ENCODE data around the gene ATP11A.

The ATP11A gene

GRCh38 chr13:112702986-112703379 is 13.1 kb downstream of the ATP11A start:
- Histone ChIP-seq H3K36me3 (replicated peaks) (no peaks in the 10 kb centered on the region), H3K27ac (no peak overlapping the region), H3K27me3 (replicated peaks) (no peaks in the 10 kb centered on the region), H3K4me3 (ENCODE audit: low read depth, low read length) (no peak overlapping the region)
- in situ Hi-C loops (cut with HindIII; ENCODE audit: low pct_ligation_motif_present, low sequenced_read_pairs), result no loop called here
- no peak for TF ChIP-seq CTCF (IDR thresholded peaks at IDR 0.05; ENCODE audit: low read depth, low read length, missing control alignments)
- DNase-seq, result no peak

GRCh38 chr13:112703449-112704284 is 13.8 kb downstream of the ATP11A start:
- DNase-seq, result no peak
- no peak overlapping the region for H3K4me3 ChIP-seq (ENCODE audit: low read depth, low read length)
- in situ Hi-C loops (cut with HindIII; ENCODE audit: low pct_ligation_motif_present, low sequenced_read_pairs), result no loop called here
- TF ChIP-seq CTCF (IDR thresholded peaks at IDR 0.05; ENCODE audit: low read depth, low read length, missing control alignments), result no peak
- no peaks in the 10 kb centered on the region for H3K27me3 ChIP-seq (replicated peaks)
- H3K36me3 ChIP-seq (replicated peaks), result no peaks in the 10 kb centered on the region
- H3K27ac ChIP-seq, result no peak overlapping the region

GRCh38 chr13:112704308-112705145 is 14.7 kb downstream of the ATP11A start:
- DNase-seq, result no peak
- no peak overlapping the region for H3K27ac ChIP-seq

GRCh38 chr13:112705286-112705685 is 15.4 kb downstream of the ATP11A start:
- H3K27ac ChIP-seq, result no peak overlapping the region
- H3K4me3 ChIP-seq (ENCODE audit: low read depth, low read length), result no peak overlapping the region
- in situ Hi-C loops (cut with HindIII; ENCODE audit: low pct_ligation_motif_present, low sequenced_read_pairs), result no loop called here
- no peaks in the 10 kb centered on the region for H3K36me3 ChIP-seq (replicated peaks)
- DNase-seq, result no peak
- no peak for TF ChIP-seq CTCF (IDR thresholded peaks at IDR 0.05; ENCODE audit: low read depth, low read length, missing control alignments)
- H3K27me3 ChIP-seq (replicated peaks), result no peaks in the 10 kb centered on the region

More at GRCh38 chr13:112704308-112705145, 14.7 kb downstream of the ATP11A start:
- Histone ChIP-seq H3K36me3 (replicated peaks) (no peaks in the 10 kb centered on the region), H3K4me3 (ENCODE audit: low read depth, low read length) (no peak overlapping the region), H3K27me3 (replicated peaks) (no peaks in the 10 kb centered on the region)
- TF ChIP-seq CTCF (IDR thresholded peaks at IDR 0.05; ENCODE audit: low read depth, low read length, missing control alignments), result no peak
- in situ Hi-C loops (cut with HindIII; ENCODE audit: low pct_ligation_motif_present, low sequenced_read_pairs), result no loop called here

GRCh38 chr13:112706171-112706570 is 16.3 kb downstream of the ATP11A start:
- H3K27ac ChIP-seq, result no peak overlapping the region
- DNase-seq, result no peak
- in situ Hi-C loops (cut with HindIII; ENCODE audit: low pct_ligation_motif_present, low sequenced_read_pairs), result no loop called here
- no peaks in the 10 kb centered on the region for H3K27me3 ChIP-seq (replicated peaks)
- H3K4me3 ChIP-seq (ENCODE audit: low read depth, low read length), result no peak overlapping the region
- H3K36me3 ChIP-seq (replicated peaks), result no peaks in the 10 kb centered on the region
- TF ChIP-seq CTCF (IDR thresholded peaks at IDR 0.05; ENCODE audit: low read depth, low read length, missing control alignments), result no peak

Measured in brain microvascular endothelial cell (primary cell).